GM18517 (cell line): ENCODE results near the gene MAP3K10.
"Not testable (repeated sequence)": the region's sequence is repeated elsewhere in the genome, so short reads cannot be mapped to it uniquely, and the experiment has no call there.

Experiments
- ATAC-seq: cut with Tn5 transposase; IDR thresholded peaks from one replicate; pipeline ENCODE4 v1.9.1; 2021; ENCODE audit warnings: mild to moderate bottlenecking, moderate library complexity; ENCODE audit not compliant: unreplicated experiment

Gene MAP3K10

GRCh38 chr19:40216013-40216776 lies 25.0 kb downstream of the MAP3K10 start:
- no peak for ATAC-seq

DNA sequence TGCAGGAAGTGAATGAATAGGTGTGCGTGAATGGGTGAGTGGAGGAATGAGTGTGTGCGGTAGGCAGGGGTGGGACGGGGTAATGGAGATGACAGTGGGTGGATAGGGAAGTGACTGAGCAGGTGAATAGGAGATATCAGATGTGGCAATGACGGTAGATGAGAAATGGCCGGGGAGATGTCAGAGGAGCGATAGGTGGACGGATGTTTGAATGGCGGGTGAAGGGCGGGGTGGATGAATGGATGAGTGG lies 25.5 kb downstream of the MAP3K10 start:
- ATAC-seq = no peak

DNA sequence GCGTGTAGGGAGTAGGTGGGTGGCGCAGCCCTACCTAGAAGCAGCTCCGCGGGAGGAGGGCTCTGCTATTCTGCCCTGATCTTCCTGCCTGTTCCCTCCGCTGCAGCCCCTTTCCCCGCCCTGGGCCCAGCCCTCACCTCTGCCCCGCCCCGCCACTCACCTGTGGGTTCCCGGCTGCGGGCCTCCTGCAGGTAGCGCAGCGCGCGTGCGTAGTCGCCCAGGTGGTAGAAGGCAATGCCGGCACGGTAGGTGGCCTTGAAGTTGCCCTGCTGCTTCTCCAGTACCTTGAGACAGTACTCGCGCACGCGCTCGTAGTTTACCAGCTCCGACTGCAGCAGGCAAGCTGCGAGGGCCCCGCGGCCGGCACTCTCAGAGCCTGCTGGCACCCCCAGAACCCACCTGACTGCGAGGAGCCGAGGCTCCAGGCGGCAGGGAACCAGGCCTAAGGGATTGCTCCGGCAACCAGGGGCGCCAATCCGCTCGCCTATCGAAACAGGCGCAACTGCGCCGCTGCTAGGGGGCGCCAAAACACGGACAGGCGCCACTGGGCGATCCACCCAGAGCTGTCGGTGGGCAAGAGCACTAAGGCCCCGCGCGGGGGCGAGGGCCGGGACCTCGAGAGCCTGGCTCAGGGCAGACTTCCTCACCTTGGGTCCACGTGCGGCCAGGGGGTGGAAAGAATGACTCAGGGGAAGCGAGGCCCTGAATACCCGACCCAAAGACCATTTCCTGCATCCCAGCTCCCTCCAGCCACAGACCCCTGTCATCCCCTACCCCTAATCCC lies 26.0 kb downstream of the MAP3K10 start:
- ATAC-seq = no peak

DNA sequence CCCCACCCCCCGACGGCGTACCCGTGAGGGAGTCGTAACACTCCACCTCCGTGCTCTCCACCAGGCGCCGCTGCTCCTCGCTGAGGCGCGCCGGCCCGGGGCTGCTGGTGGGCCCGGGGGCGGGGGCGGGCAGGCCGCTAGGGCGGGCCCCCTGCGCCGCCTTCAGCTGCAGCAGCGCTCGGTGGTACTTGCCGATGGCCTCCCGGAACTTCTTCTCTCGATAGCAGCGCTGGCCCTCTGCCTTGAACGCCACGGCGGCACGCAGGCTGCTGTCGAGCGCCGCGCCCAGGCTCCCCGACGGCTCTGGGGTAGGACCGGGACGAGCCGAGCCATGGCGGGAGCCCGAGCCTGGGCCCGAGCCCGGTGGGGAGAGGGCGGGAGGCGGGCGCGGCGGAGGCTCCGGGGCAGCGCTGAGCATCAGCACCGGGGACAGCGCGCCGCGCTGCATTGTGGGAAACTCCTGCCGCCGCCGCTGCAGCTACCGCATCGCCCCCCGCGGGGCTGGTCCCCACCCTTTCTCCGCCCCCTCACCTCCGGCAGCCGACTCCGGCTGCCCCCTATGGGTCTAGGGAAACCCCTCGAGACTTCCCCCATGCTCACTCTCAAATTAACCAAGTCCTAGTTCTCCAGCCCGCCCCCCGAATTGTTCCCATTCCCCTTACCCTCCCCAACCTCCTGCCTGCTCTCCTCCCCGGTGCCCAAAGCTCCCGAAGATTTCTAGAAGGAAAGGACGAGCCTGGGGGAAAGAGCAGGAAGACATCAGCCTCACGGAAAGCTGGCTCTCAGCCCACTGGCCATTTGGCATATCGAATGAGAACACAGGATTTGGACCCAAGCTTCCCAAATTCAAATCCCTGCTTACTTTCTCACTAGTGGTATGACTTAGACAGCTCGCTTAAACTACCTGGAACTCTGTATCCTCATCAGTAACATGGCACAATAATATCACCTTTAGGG lies 27.0 kb downstream of the MAP3K10 start, which contains the start of gene TTC9B:
TTC9B (minus strand) TSS at position 451 of the 957 bp plus-strand sequence; CDS start at position 448, 3 bp downstream.
- ATAC-seq = no peak

- not testable (repeated sequence) for ATAC-seq
Observed at GRCh38 chr19:40219029-40219428, 27.8 kb downstream of the MAP3K10 start.

DNA sequence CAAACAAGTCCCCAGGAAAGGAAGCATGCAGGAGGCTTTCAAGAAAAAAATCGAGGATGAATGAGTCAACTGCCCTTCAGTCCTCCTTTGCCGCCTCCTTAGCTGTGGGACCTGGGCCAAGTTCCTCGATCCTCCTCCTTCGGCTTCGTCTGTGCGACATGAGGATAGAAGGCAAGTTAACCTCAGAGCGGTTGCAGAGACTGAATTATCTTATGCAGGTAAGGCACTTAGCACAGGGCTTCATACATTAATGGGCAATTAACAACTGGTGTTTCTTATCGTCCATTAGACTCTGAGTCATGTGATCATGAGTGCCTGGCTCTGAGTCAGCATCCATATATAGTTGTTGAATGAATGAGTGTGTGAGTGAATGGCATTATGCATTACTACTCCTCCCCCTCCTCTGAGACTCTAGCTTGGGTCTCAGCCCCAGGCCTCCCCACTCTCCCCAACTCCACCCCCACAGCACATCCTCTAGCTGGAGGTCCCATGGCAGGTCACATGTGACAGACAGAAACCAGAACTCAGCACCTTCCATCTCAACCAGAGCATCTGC lies 28.6 kb downstream of the MAP3K10 start:
- no peak for ATAC-seq

- ATAC-seq = no peak
Observed at GRCh38 chr19:40220674-40221073, 29.4 kb downstream of the MAP3K10 start.

DNA sequence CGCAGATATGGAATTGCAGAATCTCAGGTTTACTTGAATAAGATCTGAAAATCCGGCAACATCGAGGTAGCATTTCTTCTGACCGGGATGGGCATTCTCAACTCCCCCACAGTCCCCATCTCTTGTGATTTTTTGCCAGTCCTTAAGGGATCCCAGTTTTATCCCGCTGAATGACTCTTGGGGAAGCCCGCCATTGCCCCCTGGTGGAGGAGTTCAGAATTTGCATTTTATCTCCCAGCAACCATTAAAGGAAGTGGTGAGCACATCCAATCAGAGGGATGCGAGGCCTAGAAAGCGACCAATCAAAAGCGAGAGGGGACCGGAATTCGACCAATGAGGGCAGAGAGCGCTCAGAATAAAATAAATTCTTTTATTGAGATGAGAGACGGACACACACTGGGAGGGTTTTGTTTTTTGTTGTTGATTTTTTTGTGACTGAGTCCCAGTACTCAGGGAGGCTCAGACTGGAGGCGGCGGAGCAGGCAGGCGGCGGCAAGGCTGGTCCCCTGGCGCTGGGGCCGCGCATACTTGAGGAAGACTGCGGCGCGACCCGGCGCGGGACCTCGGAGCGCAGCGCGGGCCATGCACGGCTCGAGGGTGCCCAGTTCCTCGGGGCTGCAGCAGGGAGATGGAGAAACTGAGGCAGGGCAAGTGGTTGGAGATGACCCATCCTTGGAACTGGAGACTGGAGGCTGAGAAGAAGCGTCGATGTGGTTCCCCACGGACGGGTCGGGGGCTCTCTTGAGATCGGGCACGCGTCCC lies 30.8 kb downstream of the MAP3K10 start:
- ATAC-seq = no peak

GRCh38 chr19:40223135-40223822 lies 32.1 kb downstream of the MAP3K10 start:
- no peak for ATAC-seq

DNA sequence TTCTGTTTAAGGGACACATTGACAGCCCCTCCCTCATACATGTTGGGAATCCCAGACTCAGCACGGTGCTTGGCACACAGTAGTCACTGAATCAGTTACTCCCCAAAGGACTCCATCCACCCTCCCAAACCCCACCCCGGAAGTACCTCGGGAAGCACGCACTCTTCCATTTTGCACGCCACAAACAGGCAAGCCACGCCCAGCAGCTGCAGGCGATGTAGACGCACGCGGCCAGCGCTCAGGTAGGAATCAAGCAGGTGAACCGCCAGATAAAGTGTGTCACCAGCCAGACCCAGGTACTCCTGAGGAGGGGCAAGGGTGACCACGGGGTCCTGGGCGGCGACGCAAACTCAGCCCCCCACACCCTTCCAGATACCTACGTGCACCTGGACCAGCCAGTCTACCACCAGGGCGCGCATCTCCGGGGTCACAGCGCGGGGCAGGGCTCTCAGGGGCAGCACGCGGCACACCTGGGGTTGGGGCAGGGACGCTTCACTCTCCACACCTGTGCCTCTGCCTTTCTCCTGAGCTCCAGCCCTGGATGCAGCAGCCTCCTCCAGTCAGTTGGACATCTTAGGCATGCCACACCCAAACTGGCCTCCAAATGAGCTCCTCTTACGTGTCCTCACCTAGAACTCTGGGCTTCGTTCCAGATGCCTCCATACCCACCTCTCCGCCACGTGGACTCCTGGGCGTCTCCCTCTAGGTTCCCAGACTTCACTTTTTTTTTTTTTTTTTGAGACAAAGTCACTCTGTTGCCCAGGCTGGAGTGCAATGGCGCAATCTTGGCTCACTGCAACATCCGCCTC lies 33.3 kb downstream of the MAP3K10 start:
- no peak for ATAC-seq

DNA sequence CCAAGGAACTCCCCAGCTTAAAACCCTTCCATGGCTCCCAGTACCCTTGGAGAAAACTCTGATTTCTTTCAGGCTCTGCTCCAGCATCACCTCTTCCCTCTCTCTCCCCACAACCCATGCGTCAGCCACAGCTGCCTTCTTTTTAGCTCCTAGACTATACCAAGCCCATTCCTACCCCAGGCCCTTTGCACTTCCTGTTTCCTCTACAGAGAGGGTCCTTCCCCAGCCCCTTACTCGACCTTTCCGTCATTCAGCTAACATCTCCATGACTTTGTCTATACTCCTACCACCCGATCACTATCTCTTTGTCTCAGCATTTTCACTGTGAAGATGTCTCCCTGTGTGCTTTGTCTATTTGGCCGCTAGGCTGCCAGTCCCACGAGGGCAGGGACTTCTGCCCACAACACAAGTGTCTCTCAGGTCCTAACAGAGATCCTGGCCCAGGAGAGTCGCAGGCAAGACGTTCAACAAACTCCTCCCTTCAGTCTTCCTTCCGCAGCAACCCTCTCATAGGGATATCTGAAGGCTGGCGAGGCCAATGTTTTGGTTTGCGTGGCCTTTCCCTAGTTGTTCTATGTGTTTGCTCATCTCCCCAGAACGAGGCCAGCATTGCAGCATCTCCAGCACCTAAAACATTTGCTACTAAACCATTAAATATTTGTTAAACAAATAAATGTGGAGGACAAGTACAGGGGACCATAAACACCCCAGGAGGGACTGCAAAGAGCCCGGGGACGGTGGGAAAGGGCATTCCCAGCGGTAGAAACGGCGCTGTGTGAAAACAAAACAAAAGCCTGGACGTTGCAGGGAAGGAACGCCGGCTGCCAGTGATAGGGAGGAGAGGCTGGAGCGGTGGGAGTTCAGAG lies 34.4 kb downstream of the MAP3K10 start:
- ATAC-seq = no peak

DNA sequence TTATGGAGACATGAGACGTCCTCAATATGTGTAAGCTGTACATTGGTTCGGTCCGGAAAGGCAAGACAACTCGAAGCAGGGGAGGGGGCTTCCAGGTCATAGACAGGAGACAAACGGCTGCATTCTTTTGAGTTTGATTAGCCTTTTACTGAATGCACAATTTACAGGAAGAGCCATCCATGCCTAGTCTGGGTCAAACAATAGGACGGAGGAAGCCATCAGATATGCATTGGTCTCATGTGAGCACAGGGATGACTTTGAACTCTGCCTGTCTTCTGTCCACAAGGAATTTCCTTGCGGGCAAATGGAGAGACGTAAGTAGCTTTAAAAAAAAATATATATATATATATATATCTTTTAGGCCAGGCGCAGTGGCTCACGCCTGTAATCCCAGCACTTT lies 37.1 kb downstream of the MAP3K10 start:
- no peak for ATAC-seq

DNA sequence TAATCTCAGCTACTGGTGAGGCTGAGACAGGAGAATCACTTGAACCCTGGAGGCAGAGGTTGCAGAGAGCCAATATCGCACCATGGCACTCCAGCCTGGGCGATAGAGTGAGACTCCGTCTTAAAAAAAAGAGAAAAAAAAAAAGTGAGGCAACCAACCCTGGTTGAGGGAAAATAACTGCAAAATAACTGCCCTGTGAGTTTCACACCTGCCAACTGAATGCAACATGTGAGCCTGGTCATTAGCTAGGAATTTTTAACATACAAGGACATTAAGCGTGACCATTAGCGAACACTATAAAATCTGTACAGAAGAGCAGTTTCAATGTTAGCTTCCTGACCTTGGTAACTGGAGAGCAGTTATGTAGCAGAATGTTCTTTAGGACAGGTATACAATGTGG lies 37.6 kb downstream of the MAP3K10 start:
- no peak for ATAC-seq

GRCh38 chr19:40229484-40229883 lies 38.3 kb downstream of the MAP3K10 start:
- no peak for ATAC-seq

GRCh38 chr19:40229926-40230417 lies 38.7 kb downstream of the MAP3K10 start:
- no peak for ATAC-seq

DNA sequence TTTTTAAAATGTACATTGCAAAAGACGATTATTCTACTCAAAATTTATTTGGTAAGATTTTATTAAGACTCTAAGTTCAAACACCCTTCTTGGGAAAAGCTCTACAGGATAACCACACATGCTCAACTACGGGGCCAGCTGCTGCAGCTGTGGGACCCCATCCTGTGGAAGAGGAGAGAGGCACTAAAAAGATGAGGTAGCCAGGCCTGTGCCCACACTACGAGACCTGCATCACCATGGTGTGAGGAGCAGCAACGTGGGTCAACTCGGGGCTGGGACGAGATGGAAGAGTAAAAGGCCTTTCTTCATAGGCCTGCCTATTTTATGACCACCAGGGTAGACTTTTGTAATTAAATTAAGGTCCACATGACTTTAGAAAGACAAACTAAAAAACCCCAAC lies 39.8 kb downstream of the MAP3K10 start:
- no peak for ATAC-seq

GRCh38 chr19:40231544-40232424 lies 40.6 kb downstream of the MAP3K10 start:
- no peak for ATAC-seq
